H1 (cell line): Measurements from ENCODE around the gene C5orf52. TPM values are rescaled to one million over a fixed set of nuclear protein-coding genes. Genes with fewer than 3 reads are reported as not detected.

Experiments
- CTCF ChIA-PET: fragments of 300-600 bp; sonication (Branson Sonifier 250); formaldehyde crosslinking; loops from one replicate; lab custom pipeline; 2021; ENCODE audit not compliant: partially characterized antibody; lab: Charles Lee
- POLR2A ChIA-PET: fragments of 300-600 bp; sonication (Branson Sonifier 250); formaldehyde crosslinking; loops from one replicate; lab custom pipeline; 2021; ENCODE audit warnings: inconsistent platforms; ENCODE audit not compliant: partially characterized antibody; lab: Charles Lee
- DNase-seq, 2 experiments: peaks; one replicate each; pipeline versions ENCODE4 v3.0.0 to v3.0.0-alpha.2; 2010 to 2022; ENCODE audit warnings: low spot score in 2 of 2, low read depth in 1 of 2, mixed read lengths in 1 of 2
- FAIRE-seq: peaks from 2 replicates; lab custom pipeline; 2011; peaks lifted over from hg19 to GRCh38; lab: Jason Lieb, UNC
- H2AFZ ChIP-seq: 2 replicates; pipeline ENCODE4 v1.8.1; 2012; ENCODE audit warnings: low read length, inconsistent platforms
- H2AK5ac ChIP-seq: 2 replicates; pipeline ENCODE4 v1.6.1; 2013; ENCODE audit warnings: low read depth, low read length
- H2BK120ac ChIP-seq: replicated peaks from 2 replicates; pipeline ENCODE3; 2013; ENCODE audit warnings: low read depth, low read length, inconsistent platforms
- H2BK12ac ChIP-seq: 2 replicates; pipeline ENCODE4 v1.6.1; 2013; ENCODE audit warnings: low read depth, low read length
- H2BK15ac ChIP-seq: 2 replicates; pipeline ENCODE4 v1.6.1; 2013; ENCODE audit warnings: low read length
- H2BK20ac ChIP-seq: 2 replicates; pipeline ENCODE4 v1.6.1; 2013; ENCODE audit warnings: low read length
- H2BK5ac ChIP-seq: 2 replicates; pipeline ENCODE4 v1.6.1; 2013; ENCODE audit warnings: low read depth, low read length
- H3K14ac ChIP-seq: 2 replicates; pipeline ENCODE4 v1.6.1; 2013; ENCODE audit warnings: inconsistent platforms; ENCODE audit not compliant: insufficient read length
- H3K18ac ChIP-seq: 2 replicates; pipeline ENCODE4 v1.6.1; 2013; ENCODE audit warnings: low read length; ENCODE audit errors: extremely low read depth
- H3K23ac ChIP-seq: 2 replicates; pipeline ENCODE4 v1.6.1; 2013; ENCODE audit warnings: inconsistent platforms; ENCODE audit not compliant: insufficient read length
- H3K23me2 ChIP-seq: 2 replicates; pipeline ENCODE4 v1.6.1; 2013; ENCODE audit warnings: low read depth, low read length
- H3K27ac ChIP-seq: 2 replicates; pipeline ENCODE4 v1.6.1; 2011; ENCODE audit warnings: low read depth, low read length, inconsistent platforms
- H3K27me3 ChIP-seq, 4 experiments: replicated peaks in 1 of 4; 1 replicate in 1 of 4; 2 replicates in 3 of 4; pipeline versions ENCODE4 v1.6.1 to v1.8.1; 2011 to 2013; ENCODE audit warnings: low read length in 3 of 4, mild to moderate bottlenecking in 3 of 4, inconsistent platforms in 2 of 4, mixed read lengths in 2 of 4, moderate library complexity in 1 of 4; ENCODE audit not compliant: control insufficient read depth in 3 of 4, insufficient read depth in 3 of 4; ENCODE audit errors: extremely low read depth in 1 of 4
- H3K36me3 ChIP-seq, 4 experiments: 2 replicates each; pipeline versions ENCODE4 v1.6.1 to v1.8.1; 2011 to 2013; ENCODE audit warnings: mild to moderate bottlenecking in 4 of 4, low read length in 3 of 4, moderate library complexity in 2 of 4, control low read depth in 1 of 4, inconsistent platforms in 1 of 4; ENCODE audit not compliant: insufficient read depth in 4 of 4, control insufficient read depth in 2 of 4
- H3K4ac ChIP-seq: replicated peaks from 2 replicates; pipeline ENCODE3; 2013; ENCODE audit warnings: low read length, low read depth, mixed read lengths, inconsistent platforms; ENCODE audit not compliant: insufficient read length
- H3K4me1 ChIP-seq, 4 experiments: replicated peaks in 1 of 4; 1 replicate in 1 of 4; 2 replicates in 3 of 4; pipeline versions ENCODE4 v1.6.1 to v1.8.1; 2011 to 2013; ENCODE audit warnings: low read length in 3 of 4, inconsistent platforms in 2 of 4, mixed read lengths in 1 of 4; ENCODE audit not compliant: insufficient read depth in 4 of 4, control insufficient read depth in 3 of 4
- H3K4me2 ChIP-seq, 2 experiments: 2 replicates each; pipeline versions ENCODE4 v1.6.1 to v1.8.1; 2011 to 2013; ENCODE audit warnings: low read depth in 2 of 2, low read length in 2 of 2, control low read depth in 1 of 2, inconsistent platforms in 1 of 2, mild to moderate bottlenecking in 1 of 2; ENCODE audit not compliant: insufficient read depth in 1 of 2
- H3K4me3 ChIP-seq, 4 experiments: fragments of 200-600, 300-600 bp in 1 of 4; sonication (generic), shearing (Covaris generic), sonication (Bioruptor Twin) in 1 of 4; 2 replicates each; pipeline versions ENCODE4 v1.5.1 to v1.8.1; 2011 to 2016; ENCODE audit warnings: low read length in 4 of 4, low read depth in 3 of 4, control low read depth in 2 of 4, inconsistent platforms in 2 of 4, mild to moderate bottlenecking in 2 of 4, mixed read lengths in 1 of 4, moderate library complexity in 1 of 4; ENCODE audit not compliant: insufficient read depth in 2 of 4; ENCODE audit errors: extremely low read depth in 1 of 4
- H3K56ac ChIP-seq: replicated peaks from 2 replicates; pipeline ENCODE3; 2013; ENCODE audit warnings: low read depth, mild to moderate bottlenecking, mixed read lengths, low read length, inconsistent platforms; ENCODE audit not compliant: insufficient read length
- H3K79me1 ChIP-seq: 2 replicates; pipeline ENCODE4 v1.6.1; 2013; ENCODE audit warnings: low read depth, low read length, control low read depth
- H3K79me2 ChIP-seq, 2 experiments: 2 replicates each; pipeline versions ENCODE4 v1.6.1 to v1.8.1; 2012 to 2013; ENCODE audit warnings: low read length in 2 of 2, mild to moderate bottlenecking in 2 of 2, inconsistent platforms in 1 of 2; ENCODE audit not compliant: insufficient read depth in 2 of 2, control insufficient read depth in 1 of 2
- H3K9ac ChIP-seq, 4 experiments: replicated peaks in 1 of 4; 1 replicate in 1 of 4; 2 replicates in 3 of 4; pipeline versions ENCODE4 v1.6.1 to v1.8.1; 2011 to 2013; ENCODE audit warnings: low read depth in 3 of 4, low read length in 3 of 4, control low read depth in 2 of 4, mild to moderate bottlenecking in 2 of 4, moderate library complexity in 2 of 4, inconsistent platforms in 1 of 4; ENCODE audit errors: extremely low read depth in 1 of 4
- H3K9me3 ChIP-seq, 2 experiments: 2 replicates each; pipeline versions ENCODE4 v1.6.1 to v1.8.1; 2012 to 2013; ENCODE audit warnings: mild to moderate bottlenecking in 2 of 2, moderate library complexity in 2 of 2, control low read depth in 1 of 2, inconsistent platforms in 1 of 2, low read depth in 1 of 2, low read length in 1 of 2, mixed read lengths in 1 of 2; ENCODE audit not compliant: insufficient read depth in 2 of 2
- H4K20me1 ChIP-seq, 2 experiments: replicated peaks in 1 of 2; 2 replicates each; pipeline versions ENCODE3 to v1.8.1; 2011 to 2013; ENCODE audit warnings: inconsistent platforms in 2 of 2, low read length in 2 of 2, mild to moderate bottlenecking in 1 of 2; ENCODE audit not compliant: insufficient read depth in 2 of 2, control insufficient read depth in 1 of 2
- H4K5ac ChIP-seq: 2 replicates; pipeline ENCODE4 v1.6.1; 2013; ENCODE audit warnings: low read length, low read depth, mixed read lengths, inconsistent platforms; ENCODE audit not compliant: insufficient read length
- H4K8ac ChIP-seq: 2 replicates; pipeline ENCODE4 v1.8.0; 2013; ENCODE audit warnings: mild to moderate bottlenecking, moderate library complexity, low read length, inconsistent platforms; ENCODE audit not compliant: insufficient read depth; ENCODE audit errors: extremely low read depth
- H4K91ac ChIP-seq: replicated peaks from 2 replicates; pipeline ENCODE3; 2013; ENCODE audit warnings: low read length, mixed read lengths, inconsistent platforms; ENCODE audit not compliant: insufficient read length
- FOSL1 ChIP-seq: IDR thresholded peaks from 2 replicates; pipeline ENCODE4 v1.6.1; 2011; ENCODE audit warnings: mild to moderate bottlenecking, low read depth, low read length, moderate library complexity; ENCODE audit not compliant: insufficient read depth
- HDAC2 ChIP-seq, 2 experiments: fragments of 300-600 bp in 1 of 2; sonication (generic) in 1 of 2; IDR thresholded peaks; 2 replicates each; pipeline ENCODE4 v1.6.1; 2011 to 2012; ENCODE audit warnings: low read depth in 2 of 2, low read length in 2 of 2, mild to moderate bottlenecking in 2 of 2, moderate library complexity in 2 of 2, borderline replicate concordance in 1 of 2, inconsistent platforms in 1 of 2
- KDM4A ChIP-seq: IDR thresholded peaks from one replicate; pipeline ENCODE4 v1.7.1; 2012; ENCODE audit warnings: low read depth, mild to moderate bottlenecking, moderate library complexity, low read length, inconsistent platforms; ENCODE audit not compliant: severe bottlenecking
- KDM5A ChIP-seq: fragments of 200-600 bp; IDR thresholded peaks from 2 replicates; pipeline ENCODE4 v1.7.1; 2012; ENCODE audit warnings: mild to moderate bottlenecking, low read length, inconsistent platforms, mixed read lengths
- NRF1 ChIP-seq: IDR thresholded peaks from 2 replicates; pipeline ENCODE4 v1.6.1; 2011; ENCODE audit warnings: mild to moderate bottlenecking, low read depth, low read length, improper control_type of control experiment
- RNF2 ChIP-seq: fragments of 200-900, 300-1000 bp; sonication (generic); IDR thresholded peaks from 2 replicates; pipeline ENCODE4 v1.7.1; 2016; ENCODE audit warnings: borderline replicate concordance, low read depth, mild to moderate bottlenecking, antibody characterized with exemption, low read length; ENCODE audit not compliant: poor library complexity, severe bottlenecking; ENCODE audit errors: missing control alignments
- SP4 ChIP-seq: IDR thresholded peaks from 2 replicates; pipeline ENCODE4 v1.6.1; 2012; ENCODE audit warnings: low read length, inconsistent platforms
- TAF7 ChIP-seq: optimal IDR thresholded peaks from 2 replicates; pipeline ENCODE3; 2011; ENCODE audit warnings: low read depth, mild to moderate bottlenecking, inconsistent platforms, low read length, moderate library complexity, borderline replicate concordance
- WGBS, 2 experiments: shearing (Covaris generic) in 1 of 2; methylation state at CpG; one replicate each; pipeline versions ENCODE4 v1.1.6 to v1.1.7; 2013 to 2015; ENCODE audit warnings: low lambda C conversion rate in 2 of 2, mixed read lengths in 2 of 2, inconsistent platforms in 1 of 2, low coverage in 1 of 2, missing lambda C conversion rate in 1 of 2; ENCODE audit not compliant: insufficient replicate concordance in 2 of 2, insufficient coverage in 1 of 2, insufficient read length in 1 of 2; ENCODE audit errors: extremely low coverage in 1 of 2, missing lambda C conversion rate in 1 of 2; 5-methylcytosine and 5-hydroxymethylcytosine counted together
- polyA plus RNA-seq, 7 experiments: library from polyadenylated mRNA; depleted of rRNA in 3 of 7; stranded (reverse) in 5 of 7; unstranded in 2 of 7; fragments of >200 nt in 5 of 7; fragments of 200-250 nt in 2 of 7; gene quantifications; 1 replicate in 5 of 7; 2 replicates in 1 of 7; 4 replicates in 1 of 7; pipeline versions ENCODE4 v1.2.1 to v1.2.3, GENCODE V29; 2011 to 2013; ENCODE audit warnings: missing spikeins in 2 of 7, mixed read lengths in 2 of 7
- total RNA-seq: library from RNA; stranded (reverse); fragmentation: NEBNext Ultra II Directional; extraction: Animal tissue kit (Norgen Biotek cat#: 25700); gene quantifications from 2 replicates; pipeline ENCODE4 v1.2.1, GENCODE V29; 2021
- TF ChIP-seq, protein P1 (sequence below), 3 experiments: IDR thresholded peaks; 1 replicate in 2 of 3; 2 replicates in 1 of 3; pipeline versions ENCODE4 v1.5.1 to v1.6.1; 2011; ENCODE audit warnings: low read length in 3 of 3, mild to moderate bottlenecking in 3 of 3, inconsistent platforms in 2 of 3, low read depth in 1 of 3, moderate library complexity in 1 of 3; ENCODE audit not compliant: insufficient read depth in 1 of 3; ENCODE audit errors: control extremely low read depth in 1 of 3
- TF ChIP-seq, protein P2 (sequence below): IDR thresholded peaks from 2 replicates; pipeline ENCODE4 v1.6.1; 2011; ENCODE audit warnings: low read depth, mild to moderate bottlenecking, low read length; ENCODE audit not compliant: insufficient read depth

The C5orf52 gene
- total and polyA plus RNA-seq, 2 of the 8 experiments (the other 6 are each of a cell fraction or from before 2014, with no cell fraction given): not detected

DNA sequence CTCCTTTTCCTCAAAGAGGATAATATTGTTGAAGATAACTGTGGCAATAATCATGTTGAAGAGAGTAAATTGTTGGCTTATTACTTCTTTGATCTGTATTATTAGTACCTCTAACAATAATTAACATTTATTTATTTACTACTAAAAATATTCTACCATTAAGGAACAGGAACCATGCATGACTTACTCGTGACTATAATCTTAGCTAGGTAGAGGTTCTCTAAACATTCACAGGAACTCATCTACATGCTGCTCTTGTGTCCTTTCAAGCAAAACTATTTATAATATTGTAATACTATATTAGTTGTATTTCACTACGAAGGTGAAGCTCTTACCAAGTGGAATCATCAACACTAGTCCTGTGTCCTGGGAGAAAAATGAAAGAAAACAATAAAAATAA lies 22.2 kb upstream of the C5orf52 start:
- Histone ChIP-seq H3K4me2 (no peak overlapping the region), H3K14ac (no peak overlapping the region), H2BK5ac (no peak overlapping the region), H2AFZ (no peak overlapping the region), H3K56ac (no peak overlapping the region), H3K79me1 (no peaks in the 10 kb centered on the region), H2BK12ac (no peak overlapping the region), H3K4me3 (no peak overlapping the region), H3K4ac (no peak overlapping the region), H3K18ac (no peak overlapping the region), H4K91ac (no peak overlapping the region), H4K20me1 (no peaks in the 10 kb centered on the region), H3K27ac (no peak overlapping the region), H3K79me2 (no peaks in the 10 kb centered on the region), H2BK120ac (no peak overlapping the region), H3K9ac (no peak overlapping the region), H2BK20ac (no peak overlapping the region), H3K4me1 (no peaks in the 10 kb centered on the region), H3K23me2 (no peaks in the 10 kb centered on the region; the same call in 1 of the 2 replicates), H3K9me3 (peaks cover 3 to 14% of the 10 kb centered on the region in 2 experiments; a peak in 2 of 4 replicates), H4K8ac (no peak overlapping the region), H4K5ac (no peak overlapping the region), H3K36me3 (no peaks in the 10 kb centered on the region), H3K23ac (no peak overlapping the region), H2AK5ac (no peak overlapping the region), H3K27me3 (peaks cover 0 to 7% (median 3%) of the 10 kb centered on the region in 4 experiments; a peak in 6 of 7 replicates), H2BK15ac (no peak overlapping the region)
- WGBS, 2 experiments: 89% methylated on average over 2 of the region's 2 CpGs; no CpG with 5 or more reads in 1 of the 2 experiments
- no peak for FAIRE-seq
- DNase-seq: no peak
- POLR2A ChIA-PET: no interaction called here
- CTCF ChIA-PET: interaction anchor here (1.0 kb wide), 1 partner anchor 18 kb away, joined by 3 read pairs; no protein-coding TSS in a partner anchor
- no peak for TF ChIP-seq TAF7
- TF ChIP-seq RNF2: no peak
- TF ChIP-seq KDM5A: no peak
- TF ChIP-seq SP4: no peak
- TF ChIP-seq, protein P1, sequence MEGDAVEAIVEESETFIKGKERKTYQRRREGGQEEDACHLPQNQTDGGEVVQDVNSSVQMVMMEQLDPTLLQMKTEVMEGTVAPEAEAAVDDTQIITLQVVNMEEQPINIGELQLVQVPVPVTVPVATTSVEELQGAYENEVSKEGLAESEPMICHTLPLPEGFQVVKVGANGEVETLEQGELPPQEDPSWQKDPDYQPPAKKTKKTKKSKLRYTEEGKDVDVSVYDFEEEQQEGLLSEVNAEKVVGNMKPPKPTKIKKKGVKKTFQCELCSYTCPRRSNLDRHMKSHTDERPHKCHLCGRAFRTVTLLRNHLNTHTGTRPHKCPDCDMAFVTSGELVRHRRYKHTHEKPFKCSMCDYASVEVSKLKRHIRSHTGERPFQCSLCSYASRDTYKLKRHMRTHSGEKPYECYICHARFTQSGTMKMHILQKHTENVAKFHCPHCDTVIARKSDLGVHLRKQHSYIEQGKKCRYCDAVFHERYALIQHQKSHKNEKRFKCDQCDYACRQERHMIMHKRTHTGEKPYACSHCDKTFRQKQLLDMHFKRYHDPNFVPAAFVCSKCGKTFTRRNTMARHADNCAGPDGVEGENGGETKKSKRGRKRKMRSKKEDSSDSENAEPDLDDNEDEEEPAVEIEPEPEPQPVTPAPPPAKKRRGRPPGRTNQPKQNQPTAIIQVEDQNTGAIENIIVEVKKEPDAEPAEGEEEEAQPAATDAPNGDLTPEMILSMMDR (IDR thresholded peaks at IDR 0.05; ENCODE audit: control extremely low read depth in 1 of 3, insufficient read depth in 1 of 3, low read depth in 1 of 3, low read length in 3 of 3): no peak
- no peak for TF ChIP-seq FOSL1
- no peak for TF ChIP-seq NRF1
- no peak for TF ChIP-seq KDM4A
- TF ChIP-seq HDAC2 (IDR thresholded peaks at IDR 0.05; ENCODE audit: borderline replicate concordance in 1 of 2, low read depth in 2 of 2, low read length in 2 of 2): no peak
- TF ChIP-seq, protein P2, sequence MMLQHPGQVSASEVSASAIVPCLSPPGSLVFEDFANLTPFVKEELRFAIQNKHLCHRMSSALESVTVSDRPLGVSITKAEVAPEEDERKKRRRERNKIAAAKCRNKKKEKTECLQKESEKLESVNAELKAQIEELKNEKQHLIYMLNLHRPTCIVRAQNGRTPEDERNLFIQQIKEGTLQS: no peak
